GM23338 (cell line): ENCODE measurements around the gene DHRS7C. TPM values are rescaled to one million over a fixed set of nuclear protein-coding genes. Genes with fewer than 3 reads are reported as not detected.

ENCODE experiments used
- ATAC-seq: fragments of 200-7000 bp; cut with Tn5 transposase; 3 replicates; pipeline ENCODE4 v1.9.1; 2020
- DNase-seq: peaks from one replicate; pipeline ENCODE4 v3.0.0-alpha.2; 2015; ENCODE audit warnings: low spot score
- H2AFZ ChIP-seq: fragments of 200-600 bp; sonication (generic); 2 replicates; pipeline ENCODE4 v1.8.0; 2016; ENCODE audit warnings: antibody characterized with exemption, mild to moderate bottlenecking, moderate library complexity
- H3F3A ChIP-seq: fragments of 200-600 bp; sonication (generic); replicated peaks from 2 replicates; pipeline ENCODE4 v1.8.0; 2017; ENCODE audit warnings: antibody characterized with exemption, mixed run types, low read depth
- H3K27ac ChIP-seq: fragments of 200-600 bp; sonication (generic); 2 replicates; pipeline ENCODE4 v1.6.1; 2016; ENCODE audit warnings: low read depth
- H3K27me3 ChIP-seq: fragments of 200-600 bp; sonication (generic); 2 replicates; pipeline ENCODE4 v1.8.0; 2016; ENCODE audit warnings: mild to moderate bottlenecking, mixed run types, moderate library complexity; ENCODE audit not compliant: insufficient read depth
- H3K36me3 ChIP-seq: fragments of 200-600 bp; sonication (generic); 2 replicates; pipeline ENCODE4 v1.8.0; 2016; ENCODE audit warnings: mild to moderate bottlenecking; ENCODE audit not compliant: insufficient read depth
- H3K4me1 ChIP-seq: fragments of 200-600 bp; sonication (generic); 2 replicates; pipeline ENCODE4 v1.8.0; 2016; ENCODE audit warnings: mild to moderate bottlenecking, moderate library complexity; ENCODE audit not compliant: insufficient read depth
- H3K4me2 ChIP-seq: fragments of 200-600 bp; sonication (generic); 2 replicates; pipeline ENCODE4 v1.7.1; 2017; ENCODE audit warnings: mixed run types
- H3K4me3 ChIP-seq: fragments of 200-600 bp; sonication (generic); 2 replicates; pipeline ENCODE4 v1.6.1; 2016; ENCODE audit warnings: mixed run types
- H3K79me2 ChIP-seq: fragments of 200-600 bp; sonication (generic); replicated peaks from 2 replicates; pipeline ENCODE4 v1.8.0; 2017; ENCODE audit warnings: mild to moderate bottlenecking; ENCODE audit not compliant: insufficient read depth
- H3K9me2 ChIP-seq: fragments of 200-600 bp; sonication (generic); 2 replicates; pipeline ENCODE4 v1.8.0; 2017; ENCODE audit not compliant: insufficient read depth
- H4K20me1 ChIP-seq: fragments of 200-600 bp; sonication (generic); replicated peaks from 2 replicates; pipeline ENCODE4 v1.8.0; 2017; ENCODE audit warnings: mild to moderate bottlenecking; ENCODE audit not compliant: insufficient read depth
- H3K27ac Mint-ChIP-seq: 2 replicates; pipeline ENCODE4 v1.8.0; 2020; ENCODE audit warnings: inconsistent platforms, mild to moderate bottlenecking, moderate library complexity, mixed read lengths
- H3K27me3 Mint-ChIP-seq: 3 replicates; pipeline ENCODE4 v1.8.0; 2022; ENCODE audit warnings: low read depth, mild to moderate bottlenecking, moderate library complexity, mixed read lengths, inconsistent platforms; ENCODE audit not compliant: insufficient read depth, poor library complexity
- H3K36me3 Mint-ChIP-seq: 3 replicates; pipeline ENCODE4 v1.8.0; 2021; ENCODE audit warnings: low read depth, mild to moderate bottlenecking, inconsistent platforms, moderate library complexity, mixed read lengths
- H3K4me1 Mint-ChIP-seq: 3 replicates; pipeline ENCODE4 v1.8.0; 2020; ENCODE audit warnings: mild to moderate bottlenecking, inconsistent platforms, mixed read lengths
- H3K4me3 Mint-ChIP-seq: 3 replicates; pipeline ENCODE4 v1.8.0; 2021; ENCODE audit warnings: moderate library complexity, mild to moderate bottlenecking, inconsistent platforms, mixed read lengths
- H3K9me3 Mint-ChIP-seq: 3 replicates; pipeline ENCODE4 v1.8.0; 2020; ENCODE audit warnings: moderate library complexity, mild to moderate bottlenecking, inconsistent platforms, mixed read lengths
- CREB1 ChIP-seq: fragments of 250-450 bp; sonication (Bioruptor Pico); IDR thresholded peaks from 2 replicates; pipeline ENCODE4 v1.5.0; 2020; ENCODE audit warnings: low read depth, mild to moderate bottlenecking, moderate library complexity
- CTCF ChIP-seq, 2 experiments: fragments of 200-600 bp in 1 of 2; sonication (generic) in 1 of 2; conservative IDR thresholded peaks; 2 replicates each; pipeline versions ENCODE4 v1.5.1 to v1.6.1; 2016 to 2017; ENCODE audit warnings: antibody characterized with exemption in 2 of 2, low read depth in 2 of 2, mild to moderate bottlenecking in 2 of 2, moderate library complexity in 1 of 2
- ETS1 ChIP-seq: IDR thresholded peaks from 2 replicates; pipeline ENCODE4 v1.6.1; 2016; ENCODE audit warnings: antibody characterized with exemption
- EZH2 ChIP-seq: fragments of 200-600 bp; sonication (generic); IDR thresholded peaks from one replicate; pipeline ENCODE4 v1.8.0; 2017; ENCODE audit warnings: antibody characterized with exemption, mild to moderate bottlenecking, low read depth; ENCODE audit not compliant: unreplicated experiment
- EZH2phosphoT487 ChIP-seq: fragments of 200-600 bp; sonication (generic); IDR thresholded peaks from one replicate; pipeline ENCODE4 v1.8.1; 2018; ENCODE audit warnings: antibody characterized with exemption; ENCODE audit not compliant: unreplicated experiment
- JUNB ChIP-seq: IDR thresholded peaks from one replicate; pipeline ENCODE4 v1.6.1; 2016; ENCODE audit warnings: antibody characterized with exemption; ENCODE audit not compliant: unreplicated experiment
- NANOG ChIP-seq: IDR thresholded peaks from 2 replicates; pipeline ENCODE4 v1.6.1; 2016; ENCODE audit warnings: antibody characterized with exemption, borderline replicate concordance
- POLR2AphosphoS5 ChIP-seq: IDR thresholded peaks from 2 replicates; pipeline ENCODE4 v1.6.1; 2016; ENCODE audit warnings: antibody characterized with exemption, low read depth
- REST ChIP-seq: IDR thresholded peaks from one replicate; pipeline ENCODE4 v1.6.1; 2018; ENCODE audit warnings: antibody characterized with exemption; ENCODE audit not compliant: unreplicated experiment
- STAT1 ChIP-seq: IDR thresholded peaks from one replicate; pipeline ENCODE4 v1.6.1; 2016; ENCODE audit warnings: antibody characterized with exemption; ENCODE audit not compliant: unreplicated experiment
- ZNF331 ChIP-seq: fragments of 250-450 bp; sonication (Bioruptor Pico); IDR thresholded peaks from 2 replicates; pipeline ENCODE4 v1.5.0; 2020; ENCODE audit warnings: low read depth, mild to moderate bottlenecking, moderate library complexity
- polyA plus RNA-seq: library from polyadenylated mRNA; unstranded; fragments of >200 nt; fragmentation: Nextera tagmentation; extraction: Ambion mirVana; gene quantifications from 2 replicates; pipeline ENCODE4 v1.2.1, GENCODE V29; 2016
- total RNA-seq: library from RNA; depleted of rRNA; stranded (reverse); fragments of >200 nt; shearing (Covaris generic); gene quantifications from 2 replicates; pipeline ENCODE4 v1.2.3, GENCODE V29; 2014

The DHRS7C gene
- total and polyA plus RNA-seq, 2 experiments from 2014 or later, result not detected

- no peaks in the 10 kb centered on the region for H3F3A ChIP-seq
- no peaks in the 10 kb centered on the region for H3K79me2 ChIP-seq
- DNase-seq (no peak), ATAC-seq (no peak)
- TF ChIP-seq ZNF331 (CRISPR knock-in tag), result no peak
- no peak for TF ChIP-seq EZH2phosphoT487
- no peak for TF ChIP-seq STAT1
- TF ChIP-seq ETS1, result no peak
- TF ChIP-seq EZH2, result no peak
- TF ChIP-seq CTCF (conservative IDR thresholded peaks at IDR 0.05; ENCODE audit: low read depth in 2 of 2), result no peak
- TF ChIP-seq NANOG, result no peak
- TF ChIP-seq REST, result no peak
- H3K4me3 Mint-ChIP-seq, result no peak overlapping the region
- H3K4me1 Mint-ChIP-seq, result no peaks in the 10 kb centered on the region
- no peaks in the 10 kb centered on the region for H4K20me1 ChIP-seq
- no peak overlapping the region for H3K4me2 ChIP-seq
- no peak overlapping the region for H3K4me3 ChIP-seq
- H3K36me3 ChIP-seq, result no peaks in the 10 kb centered on the region
- no peaks in the 10 kb centered on the region for H3K9me3 Mint-ChIP-seq
- no peaks in the 10 kb centered on the region for H3K4me1 ChIP-seq
- H3K36me3 Mint-ChIP-seq, result no peaks in the 10 kb centered on the region
- no peak overlapping the region for H3K27ac Mint-ChIP-seq
- H2AFZ ChIP-seq, result no peak overlapping the region
- peaks cover 6% of the 10 kb centered on the region for H3K27me3 Mint-ChIP-seq
- H3K27ac ChIP-seq, result no peak overlapping the region
- no peaks in the 10 kb centered on the region for H3K27me3 ChIP-seq
- no peaks in the 10 kb centered on the region for H3K9me2 ChIP-seq
Measured at GRCh38 chr17:9790316-9790715, 1.1 kb downstream of the DHRS7C start.

GRCh38 chr17:9788601-9789000 lies 2.8 kb downstream of the DHRS7C start:
- Histone ChIP-seq H3K27me3 (no peaks in the 10 kb centered on the region), H4K20me1 (no peaks in the 10 kb centered on the region), H3K79me2 (no peaks in the 10 kb centered on the region), H3K4me2 (no peak overlapping the region), H3K27ac (no peak overlapping the region), H3K4me3 (no peak overlapping the region), H3K4me1 (no peaks in the 10 kb centered on the region), H3K36me3 (no peaks in the 10 kb centered on the region), H2AFZ (0 out of 2 replicates have a peak overlapping the region, but pooled peaks have one; percentile 32), H3K9me2 (no peaks in the 10 kb centered on the region), H3F3A (no peaks in the 10 kb centered on the region)
- H3K27ac Mint-ChIP-seq, result no peak overlapping the region
- H3K4me3 Mint-ChIP-seq, result no peak overlapping the region
- DNase-seq, result no peak
- H3K9me3 Mint-ChIP-seq, result no peaks in the 10 kb centered on the region
- H3K4me1 Mint-ChIP-seq, result no peaks in the 10 kb centered on the region
- ATAC-seq, result no peak
- H3K36me3 Mint-ChIP-seq, result no peaks in the 10 kb centered on the region
- no peaks in the 10 kb centered on the region for H3K27me3 Mint-ChIP-seq
- TF ChIP-seq POLR2AphosphoS5, result no peak
- TF ChIP-seq ZNF331 (CRISPR knock-in tag), result no peak
- no peak for TF ChIP-seq EZH2
- no peak for TF ChIP-seq CREB1 (CRISPR knock-in tag)
- TF ChIP-seq JUNB, result no peak
- TF ChIP-seq ETS1, result no peak
